ELR (cell line): ENCODE measurements around the gene SNF8.

Source experiments
- DNase-seq: peaks from one replicate; pipeline ENCODE4 v3.0.0-alpha.2; 2015; ENCODE audit warnings: low read depth

The SNF8 gene

GRCh38 chr17:48890086-48890485, 54.6 kb downstream of the SNF8 start:
- DNase-seq: no peak

DNA sequence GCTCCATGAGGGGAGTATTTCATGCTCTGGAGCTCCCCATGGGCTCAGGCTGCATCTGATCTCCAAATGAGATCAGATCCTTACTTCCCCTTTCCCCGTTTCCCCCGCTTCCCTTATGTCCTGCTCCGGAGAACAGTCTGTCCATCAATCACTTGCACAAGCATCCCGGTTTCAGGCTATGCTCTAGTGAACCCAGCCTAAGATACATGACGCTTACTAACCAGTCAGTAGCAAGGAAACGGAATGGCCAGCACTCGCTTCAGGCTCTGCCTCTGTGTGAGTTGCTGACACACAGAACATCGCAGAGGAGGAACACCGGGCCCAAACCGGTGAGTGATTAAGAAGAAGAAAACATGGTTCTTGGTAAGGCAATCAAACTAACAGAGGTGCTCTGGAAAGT, 61.5 kb downstream of the SNF8 start:
- DNase-seq: no peak

GRCh38 chr17:48882272-48882671, 62.4 kb downstream of the SNF8 start:
- DNase-seq: no peak
